ENCODE measurements around the gene HS6ST1.
"Not testable (repeated sequence)": the region's sequence is repeated elsewhere in the genome, so short reads cannot be mapped to it uniquely, and the experiment has no call there.

DNA sequence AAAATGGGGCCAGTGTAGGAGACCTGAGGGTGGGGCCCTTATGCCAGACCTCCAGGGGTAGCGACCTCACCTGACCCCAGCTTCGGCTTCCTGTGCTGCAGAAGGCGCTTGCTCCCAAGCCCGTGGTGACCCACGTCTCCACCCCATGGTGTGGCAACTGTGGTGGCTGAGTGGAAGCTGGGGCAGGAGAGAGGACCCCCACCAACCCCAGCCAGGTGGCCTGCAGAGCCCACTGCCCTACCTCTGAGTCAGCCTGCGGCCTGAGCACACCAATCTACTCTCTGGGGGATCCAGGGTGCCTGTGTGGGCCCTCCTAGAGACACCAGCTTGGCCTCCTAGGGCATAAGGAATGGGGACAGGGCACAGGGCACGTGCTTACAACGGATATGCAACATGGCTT lies 52.2 kb downstream of the HS6ST1 start:
- TF ChIP-seq, protein P1, sequence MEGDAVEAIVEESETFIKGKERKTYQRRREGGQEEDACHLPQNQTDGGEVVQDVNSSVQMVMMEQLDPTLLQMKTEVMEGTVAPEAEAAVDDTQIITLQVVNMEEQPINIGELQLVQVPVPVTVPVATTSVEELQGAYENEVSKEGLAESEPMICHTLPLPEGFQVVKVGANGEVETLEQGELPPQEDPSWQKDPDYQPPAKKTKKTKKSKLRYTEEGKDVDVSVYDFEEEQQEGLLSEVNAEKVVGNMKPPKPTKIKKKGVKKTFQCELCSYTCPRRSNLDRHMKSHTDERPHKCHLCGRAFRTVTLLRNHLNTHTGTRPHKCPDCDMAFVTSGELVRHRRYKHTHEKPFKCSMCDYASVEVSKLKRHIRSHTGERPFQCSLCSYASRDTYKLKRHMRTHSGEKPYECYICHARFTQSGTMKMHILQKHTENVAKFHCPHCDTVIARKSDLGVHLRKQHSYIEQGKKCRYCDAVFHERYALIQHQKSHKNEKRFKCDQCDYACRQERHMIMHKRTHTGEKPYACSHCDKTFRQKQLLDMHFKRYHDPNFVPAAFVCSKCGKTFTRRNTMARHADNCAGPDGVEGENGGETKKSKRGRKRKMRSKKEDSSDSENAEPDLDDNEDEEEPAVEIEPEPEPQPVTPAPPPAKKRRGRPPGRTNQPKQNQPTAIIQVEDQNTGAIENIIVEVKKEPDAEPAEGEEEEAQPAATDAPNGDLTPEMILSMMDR (IDR thresholded peaks at IDR 0.05), result not testable (repeated sequence)
- TF ChIP-seq POLR2A (IDR thresholded peaks at IDR 0.05), result not testable (repeated sequence)

Data from testis (tissue), 2 donors.